ENCODE data around the gene ZNF408.

The ZNF408 gene

DNA sequence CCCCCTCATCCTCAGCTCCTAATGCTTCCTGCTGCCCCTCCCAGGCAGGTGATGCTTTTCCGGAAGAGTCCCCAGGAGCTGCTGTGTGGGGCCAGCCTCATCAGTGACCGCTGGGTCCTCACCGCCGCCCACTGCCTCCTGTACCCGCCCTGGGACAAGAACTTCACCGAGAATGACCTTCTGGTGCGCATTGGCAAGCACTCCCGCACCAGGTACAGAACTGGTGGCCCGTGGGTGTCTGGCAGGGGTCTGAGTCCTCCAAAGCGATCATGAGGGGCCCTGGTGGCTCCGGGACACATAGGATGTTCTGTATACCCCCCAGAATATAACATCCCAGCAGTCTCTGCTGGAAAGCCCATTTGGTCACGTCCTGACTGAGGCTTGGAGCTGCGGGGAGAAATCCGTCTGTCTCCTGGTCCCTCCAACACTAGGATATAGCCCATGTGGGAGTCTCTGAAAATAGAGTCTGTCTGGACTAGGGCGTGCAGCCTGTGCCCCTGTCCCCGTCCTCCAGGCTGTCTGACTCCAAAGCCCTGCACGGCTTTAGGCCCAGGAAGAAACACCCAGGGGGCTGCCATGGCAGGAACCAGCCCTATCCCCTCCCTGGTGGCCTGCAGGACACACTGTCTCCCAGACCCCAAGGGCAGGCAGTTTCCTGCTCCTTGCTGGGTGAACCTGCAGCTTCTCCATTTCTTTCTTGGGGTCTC is 27.3 kb downstream of the ZNF408 start (continued):
- no peak for TF ChIP-seq CSRNP3 (CRISPR knock-in tag; IDR thresholded peaks at IDR 0.05)

- TF ChIP-seq PATZ1 (CRISPR knock-in tag; IDR thresholded peaks at IDR 0.05; ENCODE audit: borderline replicate concordance): no peak
- no peak for TF ChIP-seq CSDC2 (CRISPR knock-in tag; IDR thresholded peaks at IDR 0.05)
- TF ChIP-seq CREB5 (CRISPR knock-in tag; IDR thresholded peaks at IDR 0.05; ENCODE audit: low read depth): no peak
- TF ChIP-seq ARNTL (CRISPR knock-in tag; IDR thresholded peaks at IDR 0.05; ENCODE audit: borderline replicate concordance, low read depth): no peak
- TF ChIP-seq, protein P1, sequence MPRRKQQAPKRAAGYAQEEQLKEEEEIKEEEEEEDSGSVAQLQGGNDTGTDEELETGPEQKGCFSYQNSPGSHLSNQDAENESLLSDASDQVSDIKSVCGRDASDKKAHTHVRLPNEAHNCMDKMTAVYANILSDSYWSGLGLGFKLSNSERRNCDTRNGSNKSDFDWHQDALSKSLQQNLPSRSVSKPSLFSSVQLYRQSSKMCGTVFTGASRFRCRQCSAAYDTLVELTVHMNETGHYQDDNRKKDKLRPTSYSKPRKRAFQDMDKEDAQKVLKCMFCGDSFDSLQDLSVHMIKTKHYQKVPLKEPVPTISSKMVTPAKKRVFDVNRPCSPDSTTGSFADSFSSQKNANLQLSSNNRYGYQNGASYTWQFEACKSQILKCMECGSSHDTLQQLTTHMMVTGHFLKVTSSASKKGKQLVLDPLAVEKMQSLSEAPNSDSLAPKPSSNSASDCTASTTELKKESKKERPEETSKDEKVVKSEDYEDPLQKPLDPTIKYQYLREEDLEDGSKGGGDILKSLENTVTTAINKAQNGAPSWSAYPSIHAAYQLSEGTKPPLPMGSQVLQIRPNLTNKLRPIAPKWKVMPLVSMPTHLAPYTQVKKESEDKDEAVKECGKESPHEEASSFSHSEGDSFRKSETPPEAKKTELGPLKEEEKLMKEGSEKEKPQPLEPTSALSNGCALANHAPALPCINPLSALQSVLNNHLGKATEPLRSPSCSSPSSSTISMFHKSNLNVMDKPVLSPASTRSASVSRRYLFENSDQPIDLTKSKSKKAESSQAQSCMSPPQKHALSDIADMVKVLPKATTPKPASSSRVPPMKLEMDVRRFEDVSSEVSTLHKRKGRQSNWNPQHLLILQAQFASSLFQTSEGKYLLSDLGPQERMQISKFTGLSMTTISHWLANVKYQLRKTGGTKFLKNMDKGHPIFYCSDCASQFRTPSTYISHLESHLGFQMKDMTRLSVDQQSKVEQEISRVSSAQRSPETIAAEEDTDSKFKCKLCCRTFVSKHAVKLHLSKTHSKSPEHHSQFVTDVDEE (CRISPR knock-in tag; IDR thresholded peaks at IDR 0.05): no peak
- no peak for TF ChIP-seq ZNF8 (CRISPR knock-in tag; IDR thresholded peaks at IDR 0.05)
- TF ChIP-seq TOX (CRISPR knock-in tag; IDR thresholded peaks at IDR 0.05; ENCODE audit: borderline replicate concordance): no peak
- no peak for TF ChIP-seq PPARA (CRISPR knock-in tag; IDR thresholded peaks at IDR 0.05; ENCODE audit: borderline replicate concordance)
- no peak for TF ChIP-seq CSRNP3 (CRISPR knock-in tag; IDR thresholded peaks at IDR 0.05)
- no peak for TF ChIP-seq SNAI2 (CRISPR knock-in tag; IDR thresholded peaks at IDR 0.05)
- TF ChIP-seq ZFP3 (CRISPR knock-in tag; IDR thresholded peaks at IDR 0.05): no peak
- no peak for TF ChIP-seq ZNF565 (CRISPR knock-in tag; conservative IDR thresholded peaks at IDR 0.05; ENCODE audit: low read depth)
- no peak for TF ChIP-seq TCF4 (CRISPR knock-in tag; IDR thresholded peaks at IDR 0.05; ENCODE audit: borderline replicate concordance)
- TF ChIP-seq POU6F1 (CRISPR knock-in tag; IDR thresholded peaks at IDR 0.05; ENCODE audit: borderline replicate concordance, low read depth): no peak
- TF ChIP-seq ZFP30 (CRISPR knock-in tag; IDR thresholded peaks at IDR 0.05): no peak
- no peak for TF ChIP-seq ESRRG (CRISPR knock-in tag; IDR thresholded peaks at IDR 0.05)
- no peak for TF ChIP-seq ZNF70 (CRISPR knock-in tag; IDR thresholded peaks at IDR 0.05)
- TF ChIP-seq ZC3H10 (CRISPR knock-in tag; IDR thresholded peaks at IDR 0.05): no peak
- TF ChIP-seq BACH2 (CRISPR knock-in tag; IDR thresholded peaks at IDR 0.05; ENCODE audit: borderline replicate concordance): no peak
- ATAC-seq: no peak
Measured at GRCh38 chr11:46728659-46729040, 27.8 kb downstream of the ZNF408 start.

Measured in SK-N-SH treated with all-trans-retinoic acid at 6 μM for 48 hours (cell line).